Suprapubic skin (tissue), 4 donors: ENCODE results near the gene PDE11A. TPM values are rescaled to one million over a fixed set of nuclear protein-coding genes. Genes with fewer than 3 reads are reported as not detected.

ENCODE experiments used
- DNase-seq, 2 donors: peaks; one replicate each; pipeline ENCODE4 v3.0.0-alpha.2; 2019; ENCODE audit warnings: low spot score in 2 of 2
- H3K27ac ChIP-seq: fragments of 200-600 bp; sonication (generic); one replicate; pipeline ENCODE4 v1.5.1; 2019
- H3K27me3 ChIP-seq: fragments of 200-600 bp; sonication (generic); one replicate; pipeline ENCODE4 v1.5.1; 2019
- H3K36me3 ChIP-seq: fragments of 200-600 bp; sonication (generic); one replicate; pipeline ENCODE4 v1.5.1; 2019
- H3K4me1 ChIP-seq: fragments of 200-600 bp; sonication (generic); one replicate; pipeline ENCODE4 v1.5.1; 2019
- H3K4me3 ChIP-seq: fragments of 200-600 bp; sonication (generic); one replicate; pipeline ENCODE4 v1.5.1; 2019; ENCODE audit warnings: mild to moderate bottlenecking
- H3K9me3 ChIP-seq: fragments of 200-600 bp; sonication (generic); one replicate; pipeline ENCODE4 v1.5.1; 2019
- CTCF ChIP-seq, 2 donors: fragments of 200-600 bp in 1 of 2; fragments of 450-650 bp in 1 of 2; sonication (generic) in 1 of 2; IDR thresholded peaks; one replicate each; pipeline ENCODE4 v1.5.1; 2016 to 2019; ENCODE audit warnings: antibody characterized with exemption in 2 of 2, mild to moderate bottlenecking in 1 of 2, moderate library complexity in 1 of 2
- EP300 ChIP-seq: sonication (generic); formaldehyde crosslinking; IDR thresholded peaks from one replicate; pipeline ENCODE4 v1.6.1; 2017; ENCODE audit warnings: antibody characterized with exemption
- POLR2A ChIP-seq, 2 donors: fragments of 450-650 bp; IDR thresholded peaks; one replicate each; pipeline ENCODE4 v1.6.1; 2017; ENCODE audit warnings: antibody characterized with exemption in 2 of 2, mild to moderate bottlenecking in 2 of 2, moderate library complexity in 2 of 2
- POLR2AphosphoS5 ChIP-seq, 3 donors: sonication (generic); formaldehyde crosslinking; IDR thresholded peaks; one replicate each; pipeline ENCODE4 v1.6.1; 2017; ENCODE audit warnings: antibody characterized with exemption in 3 of 3
- WGBS: methylation state at CpG from one replicate; pipeline ENCODE4 v1.1.5; 2018; 5-methylcytosine and 5-hydroxymethylcytosine counted together
- total RNA-seq, 4 donors: library from RNA; depleted of rRNA; stranded (reverse); fragments of >200 nt; gene quantifications; one replicate each; pipeline ENCODE4 v1.1.0, GENCODE V29; 2016

PDE11A gene
- total RNA-seq, 4 donors from 2014 or later: 0.08 to 1.0 (median 0.36) TPM

GRCh38 chr2:177830881-177831386 lies 241.6 kb downstream of the PDE11A start:
- H3K4me1 ChIP-seq: no peaks in the 10 kb centered on the region
- no peaks in the 10 kb centered on the region for H3K27me3 ChIP-seq
- peaks cover 5% of the 10 kb centered on the region for H3K9me3 ChIP-seq
- DNase-seq: no peak
- no peak overlapping the region for H3K27ac ChIP-seq
- TF ChIP-seq POLR2A (IDR thresholded peaks at IDR 0.05): no peak
- TF ChIP-seq POLR2AphosphoS5 (IDR thresholded peaks at IDR 0.05): no peak
- TF ChIP-seq EP300: no peak
- TF ChIP-seq CTCF (IDR thresholded peaks at IDR 0.05): no peak
- 90% methylated on average over 1 of the region's 1 CpG for WGBS
- no peaks in the 10 kb centered on the region for H3K36me3 ChIP-seq
- no peak overlapping the region for H3K4me3 ChIP-seq

DNA sequence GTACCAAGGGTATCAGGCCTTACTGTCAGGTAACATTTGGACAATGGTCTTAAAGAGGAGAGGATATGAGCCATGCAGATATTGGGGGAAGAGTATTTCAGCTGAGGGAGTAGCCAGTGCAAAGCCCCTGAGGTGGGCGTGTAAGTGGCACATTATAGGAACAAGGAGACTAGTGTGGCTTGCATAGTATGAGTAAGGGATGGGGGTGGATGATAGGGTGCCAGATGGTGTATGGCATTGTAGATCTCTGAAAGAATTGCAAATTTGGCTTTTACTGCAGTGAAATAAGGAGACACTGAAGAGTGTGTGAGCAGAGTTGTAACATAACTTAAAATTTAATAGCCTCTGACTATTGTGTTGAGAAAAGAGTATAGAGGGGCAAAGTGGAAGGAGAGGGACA lies 244.0 kb downstream of the PDE11A start:
- TF ChIP-seq EP300: no peak
- TF ChIP-seq POLR2AphosphoS5 (IDR thresholded peaks at IDR 0.05): no peak
- TF ChIP-seq CTCF (IDR thresholded peaks at IDR 0.05): no peak
- TF ChIP-seq POLR2A (IDR thresholded peaks at IDR 0.05): no peak
- Histone ChIP-seq H3K4me3 (no peak overlapping the region), H3K27ac (no peak overlapping the region), H3K9me3 (no peaks in the 10 kb centered on the region), H3K4me1 (no peaks in the 10 kb centered on the region), H3K27me3 (no peaks in the 10 kb centered on the region), H3K36me3 (no peaks in the 10 kb centered on the region)
- DNase-seq: no peak
- WGBS: 84% methylated on average over 1 of the region's 1 CpG

- DNase-seq: no peak
- Histone ChIP-seq H3K4me1 (no peaks in the 10 kb centered on the region), H3K36me3 (no peaks in the 10 kb centered on the region), H3K9me3 (no peaks in the 10 kb centered on the region), H3K27me3 (no peaks in the 10 kb centered on the region), H3K4me3 (no peak overlapping the region), H3K27ac (no peak overlapping the region)
- 84% methylated on average over 2 of the region's 2 CpGs for WGBS
- TF ChIP-seq POLR2A (IDR thresholded peaks at IDR 0.05) (no peak), EP300 (no peak), POLR2AphosphoS5 (IDR thresholded peaks at IDR 0.05) (no peak), CTCF (IDR thresholded peaks at IDR 0.05) (no peak)
These were observed 245.7 kb downstream of the PDE11A start for GRCh38 chr2:177826897-177827296.

- TF ChIP-seq POLR2A (IDR thresholded peaks at IDR 0.05) (no peak), CTCF (IDR thresholded peaks at IDR 0.05) (no peak), POLR2AphosphoS5 (IDR thresholded peaks at IDR 0.05) (no peak), EP300 (no peak)
- Histone ChIP-seq H3K4me3 (no peak overlapping the region), H3K36me3 (no peaks in the 10 kb centered on the region), H3K9me3 (no peaks in the 10 kb centered on the region), H3K27me3 (no peaks in the 10 kb centered on the region), H3K27ac (no peak overlapping the region), H3K4me1 (no peaks in the 10 kb centered on the region)
- WGBS: 87% methylated on average over 3 of the region's 3 CpGs
- no peak for DNase-seq
These were observed 249.6 kb downstream of the PDE11A start for GRCh38 chr2:177822941-177823340.

DNA sequence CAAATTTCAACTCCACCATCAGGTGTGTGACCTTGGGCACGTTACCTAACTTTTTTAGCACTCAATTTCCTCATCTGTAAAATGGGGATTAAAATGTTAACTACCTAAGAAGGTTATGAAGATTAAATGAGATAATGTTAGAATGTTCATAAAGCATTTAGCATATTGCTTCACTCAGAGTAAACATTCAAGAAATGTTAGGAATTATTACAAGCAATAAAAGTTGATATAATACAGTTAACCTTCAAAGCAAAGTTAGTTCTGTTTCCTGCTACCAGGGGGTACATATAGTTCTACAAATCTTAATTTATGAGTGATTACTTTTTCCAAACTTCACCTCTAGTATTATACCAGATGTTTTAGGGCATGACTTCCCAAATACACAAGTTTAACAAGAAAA lies 254.2 kb downstream of the PDE11A start:
- no peak for DNase-seq
- TF ChIP-seq CTCF (IDR thresholded peaks at IDR 0.05): no peak
- no peak for TF ChIP-seq EP300
- no peak for TF ChIP-seq POLR2A (IDR thresholded peaks at IDR 0.05)
- TF ChIP-seq POLR2AphosphoS5 (IDR thresholded peaks at IDR 0.05): no peak
- Histone ChIP-seq H3K4me1 (no peaks in the 10 kb centered on the region), H3K27me3 (no peaks in the 10 kb centered on the region), H3K9me3 (no peaks in the 10 kb centered on the region), H3K36me3 (no peaks in the 10 kb centered on the region), H3K27ac (no peak overlapping the region), H3K4me3 (no peak overlapping the region)
- 61% methylated on average over 1 of the region's 1 CpG for WGBS
